Esophagus squamous epithelium (tissue), 5 donors: ENCODE results near the gene ATP8A2. TPM values are rescaled to one million over a fixed set of nuclear protein-coding genes. Genes with fewer than 3 reads are reported as not detected.

ENCODE experiments used
- DNase-seq: peaks from one replicate; lab custom pipeline; 2025; lab: John Stamatoyannopoulos, UW
- H3K27ac ChIP-seq, 4 donors: fragments of 200-600 bp; sonication (generic); one replicate each; pipeline ENCODE4 v1.5.1; 2016 to 2019; ENCODE audit warnings: mild to moderate bottlenecking in 1 of 4
- H3K27me3 ChIP-seq, 4 donors: fragments of 200-600 bp; sonication (generic); 1 replicate in 3 of 4; 2 replicates in 1 of 4; pipeline versions ENCODE4 v1.5.1 to v1.6.0; 2017 to 2021; ENCODE audit warnings: antibody characterized with exemption in 1 of 4
- H3K36me3 ChIP-seq, 3 donors: fragments of 200-600 bp; sonication (generic); one replicate each; pipeline ENCODE4 v1.5.1; 2016 to 2019
- H3K4me1 ChIP-seq, 3 donors: fragments of 200-600 bp; sonication (generic); one replicate each; pipeline ENCODE4 v1.5.1; 2017 to 2019
- H3K4me3 ChIP-seq, 4 donors: fragments of 200-600 bp; sonication (generic); 1 replicate in 3 of 4; 2 replicates in 1 of 4; pipeline ENCODE4 v1.5.1; 2016 to 2019; ENCODE audit warnings: mild to moderate bottlenecking in 2 of 4, moderate library complexity in 1 of 4
- H3K9me3 ChIP-seq, 3 donors: fragments of 200-600 bp; sonication (generic); one replicate each; pipeline ENCODE4 v1.5.1; 2016 to 2019
- POLR2A ChIP-seq, 4 donors: fragments of 450-650 bp; IDR thresholded peaks; one replicate each; pipeline ENCODE4 v1.6.1; 2017; ENCODE audit warnings: antibody characterized with exemption in 4 of 4, mild to moderate bottlenecking in 4 of 4, moderate library complexity in 3 of 4
- WGBS, 2 donors: methylation state at CpG; one replicate each; pipeline ENCODE4 v1.1.5; 2018; 5-methylcytosine and 5-hydroxymethylcytosine counted together
- intact Hi-C: fragments of 100-400 bp; cut with DNase I; formaldehyde crosslinking; loops from one replicate; pipeline ENCODE4 v1.15.0; 2022
- total RNA-seq, 4 donors: library from RNA; depleted of rRNA; stranded (reverse); fragments of >200 nt; gene quantifications; one replicate each; pipeline ENCODE4 v1.1.0, GENCODE V29; 2016
- TF ChIP-seq, protein P1 (sequence below), 6 experiments: fragments of 450-650 bp in 4 of 6; fragments of 200-600 bp in 2 of 6; sonication (generic) in 2 of 6; IDR thresholded peaks; one replicate each; pipeline ENCODE4 v1.5.1; 2016 to 2019; ENCODE audit warnings: antibody characterized with exemption in 6 of 6, mild to moderate bottlenecking in 4 of 6, moderate library complexity in 4 of 6
- donor health status: DM: yes; HTN: yes; CAD: no.

ATP8A2 gene
- total RNA-seq, 4 donors from 2014 or later, result not detected

DNA sequence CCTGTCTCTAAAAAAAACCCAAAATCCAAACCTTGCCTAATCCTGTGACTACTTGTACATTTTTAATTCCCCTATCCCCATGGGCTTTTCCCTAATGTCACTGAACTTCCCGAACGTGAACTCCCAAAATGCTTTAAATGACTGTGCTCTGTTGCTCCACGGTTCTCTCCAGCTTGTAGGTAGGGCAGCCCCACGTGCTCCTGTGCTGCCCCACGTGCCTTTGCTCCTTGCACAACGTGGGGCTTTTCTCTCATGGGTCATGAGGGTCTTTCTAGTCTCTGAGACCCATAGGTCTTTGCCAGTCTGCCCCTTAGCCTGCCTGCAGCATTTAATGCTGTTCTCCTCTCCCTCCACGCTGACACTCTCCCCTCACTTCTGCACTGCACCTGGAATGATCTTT lies 558.0 kb downstream of the ATP8A2 start:
- Histone ChIP-seq H3K27ac (no peak overlapping the region), H3K9me3 (no peaks in the 10 kb centered on the region), H3K4me3 (no peak overlapping the region), H3K4me1 (no peaks in the 10 kb centered on the region), H3K36me3 (no peaks in the 10 kb centered on the region), H3K27me3 (peaks cover 0 to 5% (median 0%) of the 10 kb centered on the region in 4 donors)
- TF ChIP-seq POLR2A (IDR thresholded peaks at IDR 0.05), result no peak
- TF ChIP-seq, protein P1, sequence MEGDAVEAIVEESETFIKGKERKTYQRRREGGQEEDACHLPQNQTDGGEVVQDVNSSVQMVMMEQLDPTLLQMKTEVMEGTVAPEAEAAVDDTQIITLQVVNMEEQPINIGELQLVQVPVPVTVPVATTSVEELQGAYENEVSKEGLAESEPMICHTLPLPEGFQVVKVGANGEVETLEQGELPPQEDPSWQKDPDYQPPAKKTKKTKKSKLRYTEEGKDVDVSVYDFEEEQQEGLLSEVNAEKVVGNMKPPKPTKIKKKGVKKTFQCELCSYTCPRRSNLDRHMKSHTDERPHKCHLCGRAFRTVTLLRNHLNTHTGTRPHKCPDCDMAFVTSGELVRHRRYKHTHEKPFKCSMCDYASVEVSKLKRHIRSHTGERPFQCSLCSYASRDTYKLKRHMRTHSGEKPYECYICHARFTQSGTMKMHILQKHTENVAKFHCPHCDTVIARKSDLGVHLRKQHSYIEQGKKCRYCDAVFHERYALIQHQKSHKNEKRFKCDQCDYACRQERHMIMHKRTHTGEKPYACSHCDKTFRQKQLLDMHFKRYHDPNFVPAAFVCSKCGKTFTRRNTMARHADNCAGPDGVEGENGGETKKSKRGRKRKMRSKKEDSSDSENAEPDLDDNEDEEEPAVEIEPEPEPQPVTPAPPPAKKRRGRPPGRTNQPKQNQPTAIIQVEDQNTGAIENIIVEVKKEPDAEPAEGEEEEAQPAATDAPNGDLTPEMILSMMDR (IDR thresholded peaks at IDR 0.05), result no peak
- no peak for DNase-seq
- 69 to 71% methylated on average over 7 of the region's 7 CpGs for WGBS, 2 donors
- intact Hi-C loops, result no loop called here

DNA sequence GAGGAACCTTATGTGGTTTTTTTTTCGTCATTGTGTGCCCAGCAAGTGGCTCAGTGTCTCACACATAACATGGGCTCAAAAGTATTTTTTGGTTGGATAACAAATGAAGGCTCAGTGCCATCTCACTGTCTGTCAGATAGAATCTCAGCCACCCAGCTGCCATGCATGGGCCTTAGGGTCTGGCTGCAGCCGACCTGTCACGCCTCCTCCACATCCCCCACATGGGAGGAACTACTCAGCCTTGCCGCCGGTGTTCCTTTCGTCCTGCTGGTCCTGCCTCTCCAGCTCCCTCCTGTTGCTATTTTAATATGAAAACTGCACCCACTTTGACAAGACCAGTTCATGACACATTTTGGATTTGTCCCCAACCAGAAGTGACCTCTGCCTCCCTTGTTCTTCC lies 558.9 kb downstream of the ATP8A2 start:
- TF ChIP-seq POLR2A (IDR thresholded peaks at IDR 0.05), result no peak
- TF ChIP-seq, protein P1 (IDR thresholded peaks at IDR 0.05), result no peak
- Histone ChIP-seq H3K36me3 (no peaks in the 10 kb centered on the region), H3K4me1 (no peaks in the 10 kb centered on the region), H3K27ac (no peak overlapping the region), H3K4me3 (no peak overlapping the region), H3K27me3 (peaks cover 0 to 5% (median 0%) of the 10 kb centered on the region in 4 donors), H3K9me3 (no peaks in the 10 kb centered on the region)
- WGBS, 2 donors, result 71 to 87% methylated on average over 6 of the region's 6 CpGs
- no peak for DNase-seq
- intact Hi-C loops, result no loop called here

DNA sequence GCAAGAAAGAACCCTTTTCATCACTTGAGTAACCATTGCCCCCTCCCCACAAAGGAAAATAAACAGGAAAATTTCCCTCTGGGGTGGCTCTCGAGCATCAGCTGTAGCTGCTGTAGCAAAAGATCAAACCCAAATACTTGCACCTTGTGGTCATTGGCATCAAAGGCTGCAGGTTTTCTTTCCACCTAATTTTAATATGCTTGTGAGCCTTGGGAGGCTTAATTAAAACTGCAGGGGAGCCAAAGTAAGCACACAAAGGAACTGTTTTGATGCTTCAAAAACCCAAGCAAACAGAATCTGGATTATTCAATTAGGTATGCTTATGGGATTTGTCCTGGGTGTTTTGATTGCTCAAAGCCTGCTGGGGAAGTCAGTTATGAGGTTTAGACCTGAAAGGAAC lies 560.6 kb downstream of the ATP8A2 start:
- H3K4me3 ChIP-seq, result no peak overlapping the region
- H3K9me3 ChIP-seq, result no peaks in the 10 kb centered on the region
- H3K4me1 ChIP-seq, result no peaks in the 10 kb centered on the region
- no peak for DNase-seq
- H3K27ac ChIP-seq, result no peak overlapping the region
- WGBS, 2 donors, result 75 to 83% methylated on average over 1 of the region's 1 CpG
- TF ChIP-seq, protein P1 (IDR thresholded peaks at IDR 0.05), result no peak
- TF ChIP-seq POLR2A (IDR thresholded peaks at IDR 0.05), result no peak
- peaks cover 0 to 5% (median 0%) of the 10 kb centered on the region in 4 donors for H3K27me3 ChIP-seq
- intact Hi-C loops, result no loop called here
- no peaks in the 10 kb centered on the region for H3K36me3 ChIP-seq

DNA sequence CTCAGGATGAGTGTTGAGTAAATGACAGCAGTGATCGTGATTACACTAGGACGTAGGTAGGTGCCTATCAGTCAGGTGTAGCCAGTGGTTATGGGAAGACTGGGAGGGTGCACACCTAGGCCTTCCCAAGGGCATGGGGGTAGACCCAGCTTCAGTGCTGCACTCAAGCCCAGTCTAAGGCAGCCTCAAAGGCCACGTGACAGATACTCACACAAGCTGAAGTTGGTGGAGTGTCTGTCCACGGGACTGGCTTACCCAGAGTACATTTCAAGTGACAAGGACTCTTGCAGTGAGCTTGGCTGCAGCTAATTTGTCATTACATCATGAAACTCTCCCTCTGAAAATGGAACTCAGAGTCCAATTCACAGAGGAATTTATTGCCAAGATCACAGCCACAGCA lies 561.7 kb downstream of the ATP8A2 start:
- no peak overlapping the region for H3K4me3 ChIP-seq
- no peaks in the 10 kb centered on the region for H3K36me3 ChIP-seq
- H3K4me1 ChIP-seq, result no peaks in the 10 kb centered on the region
- TF ChIP-seq, protein P1 (IDR thresholded peaks at IDR 0.05), result no peak
- no peak for TF ChIP-seq POLR2A (IDR thresholded peaks at IDR 0.05)
- peaks cover 0 to 5% (median 0%) of the 10 kb centered on the region in 4 donors for H3K27me3 ChIP-seq
- intact Hi-C loops, result no loop called here
- no peak for DNase-seq
- no peak overlapping the region for H3K27ac ChIP-seq
- no peaks in the 10 kb centered on the region for H3K9me3 ChIP-seq
- WGBS, 2 donors, result 59 to 70% methylated on average over 2 to 4 of the region's 4 CpGs

DNA sequence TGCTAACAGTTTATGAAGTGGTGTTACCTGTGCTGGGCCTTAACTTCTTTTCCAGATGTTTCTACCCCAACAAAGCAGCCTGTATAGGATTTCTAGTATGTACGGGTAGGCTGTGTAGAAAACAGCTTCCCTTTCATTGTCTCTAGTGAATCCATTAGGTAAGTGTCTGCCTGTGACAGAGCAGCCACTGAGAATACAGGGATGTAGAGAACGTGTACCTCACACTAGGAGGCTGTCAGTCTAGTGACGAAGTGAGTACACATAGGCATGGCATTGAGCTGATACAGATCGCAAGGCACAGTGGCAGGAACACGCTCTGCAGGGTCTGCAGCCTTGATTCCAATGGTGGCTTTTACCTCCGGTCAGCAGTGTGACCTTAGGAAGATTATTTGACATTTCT lies 562.4 kb downstream of the ATP8A2 start:
- DNase-seq, result no peak
- peaks cover 0 to 5% (median 0%) of the 10 kb centered on the region in 4 donors for H3K27me3 ChIP-seq
- no peak overlapping the region for H3K4me3 ChIP-seq
- TF ChIP-seq, protein P1 (IDR thresholded peaks at IDR 0.05), result no peak
- no peak for TF ChIP-seq POLR2A (IDR thresholded peaks at IDR 0.05)
- intact Hi-C loops, result no loop called here
- H3K9me3 ChIP-seq, result no peaks in the 10 kb centered on the region
- no peaks in the 10 kb centered on the region for H3K36me3 ChIP-seq
- no peak overlapping the region for H3K27ac ChIP-seq
- no peaks in the 10 kb centered on the region for H3K4me1 ChIP-seq
- WGBS, 2 donors, result 82 to 89% methylated on average over 6 of the region's 6 CpGs
